AG04449 (cell line): ENCODE results near the gene HOXB1.

Experiments used
- CTCF ChIA-PET: fragments of 350-600 bp; formaldehyde crosslinking; extraction: SDS; loops from one replicate; lab custom pipeline; 2021; ENCODE audit warnings: antibody characterized with exemption; lab: Yijun Ruan, JAX
- POLR2A ChIA-PET: fragments of 400-600, 350-600 bp; formaldehyde crosslinking; extraction: SDS; loops from one replicate; lab custom pipeline; 2020; ENCODE audit warnings: antibody characterized with exemption, inconsistent platforms; lab: Yijun Ruan, JAX
- DNase-seq: peaks from one replicate; pipeline ENCODE4 v3.0.0-alpha.2; 2010; ENCODE audit warnings: low read depth, low spot score
- H3K4me3 ChIP-seq: 2 replicates; pipeline ENCODE4 v1.5.1; 2011; ENCODE audit warnings: low read depth, mild to moderate bottlenecking, control low read depth, low read length
- TF ChIP-seq, protein P1 (sequence below): IDR thresholded peaks from one replicate; pipeline ENCODE4 v1.5.1; 2011; ENCODE audit warnings: mild to moderate bottlenecking, moderate library complexity, low read length, control low read depth, inconsistent platforms; ENCODE audit not compliant: insufficient read depth; ENCODE audit errors: missing control alignments

The HOXB1 gene

DNA sequence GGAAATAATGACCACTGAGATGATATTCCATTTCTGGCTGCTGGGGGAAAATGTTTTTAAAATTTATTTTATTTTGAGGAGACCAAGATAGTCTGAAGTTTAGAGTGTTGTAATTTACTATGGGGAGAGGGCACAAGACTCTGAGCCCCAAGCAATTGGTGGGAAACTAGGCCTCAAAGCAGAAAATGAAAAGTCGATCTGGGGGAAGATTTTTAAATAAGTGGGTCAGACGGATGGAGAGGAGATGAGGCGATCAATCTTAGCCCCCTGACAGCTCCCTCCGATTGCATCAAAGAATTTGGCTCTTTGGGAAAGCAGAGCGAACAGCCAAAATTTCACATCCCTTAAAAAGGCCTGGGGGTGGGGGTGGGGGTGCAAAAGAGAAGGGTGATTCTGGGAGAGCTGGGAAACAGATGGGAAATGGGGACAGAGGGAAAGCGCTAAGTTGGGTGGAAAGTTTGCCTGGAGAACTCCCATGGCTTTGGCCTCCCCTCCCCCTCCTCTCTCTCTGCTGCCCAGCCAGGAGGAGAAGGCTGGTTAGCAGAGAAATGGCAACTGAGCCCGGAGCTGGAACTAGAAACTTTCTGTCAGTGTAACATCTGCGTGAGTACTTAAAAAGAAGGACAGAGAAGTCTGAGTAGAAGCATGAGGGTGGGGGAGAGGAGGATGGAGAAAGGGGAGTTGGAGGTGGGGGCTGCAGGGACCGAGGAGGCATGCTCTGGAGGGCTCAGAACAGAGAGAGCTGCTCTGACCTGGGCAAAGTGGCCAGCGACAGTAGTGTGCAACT lies 15.5 kb upstream of the HOXB1 start:
- TF ChIP-seq, protein P1, sequence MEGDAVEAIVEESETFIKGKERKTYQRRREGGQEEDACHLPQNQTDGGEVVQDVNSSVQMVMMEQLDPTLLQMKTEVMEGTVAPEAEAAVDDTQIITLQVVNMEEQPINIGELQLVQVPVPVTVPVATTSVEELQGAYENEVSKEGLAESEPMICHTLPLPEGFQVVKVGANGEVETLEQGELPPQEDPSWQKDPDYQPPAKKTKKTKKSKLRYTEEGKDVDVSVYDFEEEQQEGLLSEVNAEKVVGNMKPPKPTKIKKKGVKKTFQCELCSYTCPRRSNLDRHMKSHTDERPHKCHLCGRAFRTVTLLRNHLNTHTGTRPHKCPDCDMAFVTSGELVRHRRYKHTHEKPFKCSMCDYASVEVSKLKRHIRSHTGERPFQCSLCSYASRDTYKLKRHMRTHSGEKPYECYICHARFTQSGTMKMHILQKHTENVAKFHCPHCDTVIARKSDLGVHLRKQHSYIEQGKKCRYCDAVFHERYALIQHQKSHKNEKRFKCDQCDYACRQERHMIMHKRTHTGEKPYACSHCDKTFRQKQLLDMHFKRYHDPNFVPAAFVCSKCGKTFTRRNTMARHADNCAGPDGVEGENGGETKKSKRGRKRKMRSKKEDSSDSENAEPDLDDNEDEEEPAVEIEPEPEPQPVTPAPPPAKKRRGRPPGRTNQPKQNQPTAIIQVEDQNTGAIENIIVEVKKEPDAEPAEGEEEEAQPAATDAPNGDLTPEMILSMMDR: no peak
- ChIA-PET CTCF (interaction anchor here (0.9 to 1.9 kb wide), 11 partner anchors 10 to 195 kb away, joined by 3 to 10 read pairs (median 3); no protein-coding TSS in a partner anchor), POLR2A (interaction anchor here (0.7 to 2.5 kb wide), 12 partner anchors 10 to 63 kb away, joined by 3 to 14 read pairs (median 4); partner anchors contain the start of gene HOXB5)
- H3K4me3 ChIP-seq: peak overlapping the region; percentile 42
- no peak for DNase-seq

DNA sequence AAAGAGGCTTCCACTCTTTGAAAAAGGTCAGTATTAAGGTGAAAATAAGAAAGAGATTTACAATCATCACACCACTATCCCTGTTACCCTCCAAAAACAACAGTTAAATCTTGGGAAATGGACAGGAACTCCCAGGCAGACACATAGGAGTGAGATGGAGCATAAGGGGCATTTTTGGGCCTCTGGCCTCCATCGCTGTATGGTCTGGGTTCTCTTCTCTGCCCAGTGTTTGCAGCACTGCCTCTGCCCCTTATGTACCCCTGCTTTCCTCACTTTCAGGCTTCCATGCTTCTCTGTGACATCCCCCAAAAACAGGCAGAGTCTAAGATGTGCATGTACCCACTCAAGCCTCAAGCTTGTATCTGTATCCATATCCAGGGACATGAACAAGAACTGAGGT lies 14.7 kb upstream of the HOXB1 start:
- POLR2A ChIA-PET: interaction anchor here (1.0 to 2.5 kb wide), 3 partner anchors 25 to 62 kb away, joined by 3 to 14 read pairs (median 3); partner anchors contain the start of gene HOXB5
- H3K4me3 ChIP-seq: peak overlapping the region; percentile 84
- no peak for DNase-seq
- TF ChIP-seq, protein P1: no peak
- CTCF ChIA-PET: interaction anchor here (1.1 to 1.2 kb wide), 2 partner anchors 43 to 73 kb away, joined by 3 read pairs; no protein-coding TSS in a partner anchor

DNA sequence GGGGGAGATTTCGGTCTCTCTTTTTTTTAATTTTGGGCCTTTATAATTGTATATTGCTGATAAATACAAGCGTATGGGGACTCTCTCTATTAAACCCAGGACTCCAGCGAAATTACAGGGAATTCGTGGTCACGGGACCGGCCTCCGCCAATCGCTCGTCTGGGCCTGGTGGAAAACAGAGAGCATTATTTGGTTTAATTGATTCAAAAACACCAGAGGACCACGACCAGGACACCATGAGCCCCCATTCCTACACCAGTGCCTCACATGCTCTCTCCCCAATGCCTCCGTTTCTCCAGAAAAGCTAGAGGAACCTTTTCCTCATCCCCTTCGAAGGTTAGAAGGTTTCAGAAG lies 14.2 kb upstream of the HOXB1 start, which contains the start of gene HOXB2:
TSS of gene HOXB2 (minus strand) at position 88 of the 354 bp plus-strand sequence. CDS start 198 bp downstream, outside the sequence.
- CTCF ChIA-PET: no interaction called here
- TF ChIP-seq, protein P1: no peak
- DNase-seq: no peak

DNA sequence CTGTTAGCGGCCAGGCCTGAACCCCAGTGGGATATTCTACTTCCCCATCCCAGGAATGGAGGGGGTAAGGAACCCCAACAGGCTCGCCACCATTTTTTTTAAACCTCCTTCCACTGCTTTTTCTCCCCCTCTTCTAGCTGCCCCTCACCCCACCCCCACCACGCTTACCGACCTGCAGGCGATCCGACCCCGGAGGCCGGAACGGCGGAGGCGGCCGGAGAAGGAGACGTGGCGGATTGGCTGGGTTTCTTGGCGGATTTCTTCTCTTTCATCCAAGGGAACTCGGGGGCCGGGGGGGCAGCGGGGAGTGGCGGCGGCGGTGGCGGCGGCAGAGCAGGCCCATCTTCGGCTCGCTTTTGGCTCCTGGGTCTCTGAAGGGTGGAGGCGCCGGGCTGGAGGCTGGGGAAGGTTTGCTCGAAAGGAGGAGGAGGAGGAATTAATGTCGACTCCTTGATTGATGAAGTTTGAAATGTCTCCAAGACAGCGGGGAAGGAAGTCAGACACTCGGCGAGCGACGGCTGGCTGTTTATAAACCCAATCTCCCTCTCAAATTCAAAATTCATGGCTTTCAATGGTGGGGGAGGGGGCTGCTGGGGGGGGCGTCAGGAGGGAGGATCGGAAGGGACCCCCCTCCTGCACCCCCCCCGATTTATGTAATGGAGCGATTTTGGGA lies 13.7 kb upstream of the HOXB1 start:
- TF ChIP-seq, protein P1: no peak
- CTCF ChIA-PET: interaction anchor here (0.7 to 1.9 kb wide), 2 partner anchors 166 to 193 kb away, joined by 3 to 6 read pairs; no protein-coding TSS in a partner anchor
- peak overlapping the region; percentile 84 for H3K4me3 ChIP-seq
- no peak for DNase-seq
- POLR2A ChIA-PET: interaction anchor here (0.6 to 6.4 kb wide), 6 partner anchors 13 to 59 kb away, joined by 3 to 57 read pairs (median 6); partner anchors contain the start of gene HOXB5

More for the DNA sequence above, 14.2 kb upstream of the HOXB1 start, which contains the start of gene HOXB2:
- POLR2A ChIA-PET: no interaction called here
- H3K4me3 ChIP-seq: peak within 1 kb of the TSS; percentile 84

DNA sequence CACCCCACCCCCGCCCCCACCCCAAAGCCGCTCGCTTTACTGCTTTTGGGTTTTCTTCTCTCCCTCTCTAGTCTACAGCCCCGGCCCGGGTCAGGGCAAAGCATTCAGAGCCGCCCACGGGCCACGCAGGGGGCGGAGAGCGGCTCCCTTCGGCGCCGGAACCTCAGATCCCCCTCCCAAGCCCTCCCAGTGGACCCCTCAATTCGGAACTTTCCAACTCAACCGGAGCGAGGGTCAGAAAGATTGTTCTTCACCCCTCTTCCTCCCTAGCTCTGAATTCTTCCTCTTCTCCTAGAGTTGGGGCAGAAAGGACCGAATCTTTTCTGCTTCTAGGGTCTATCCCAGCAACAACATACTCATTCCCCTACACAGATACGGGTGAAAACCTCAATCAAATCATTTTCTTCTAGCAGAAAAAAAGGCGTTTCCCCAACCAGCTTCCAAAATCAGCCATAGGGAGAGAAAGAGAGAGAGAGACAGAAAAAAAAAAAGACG lies 13.1 kb upstream of the HOXB1 start:
- CTCF ChIA-PET: interaction anchor here (0.7 to 1.9 kb wide), 2 partner anchors 166 to 193 kb away, joined by 3 to 6 read pairs; no protein-coding TSS in a partner anchor
- POLR2A ChIA-PET: interaction anchor here (1.0 to 6.4 kb wide), 5 partner anchors 13 to 59 kb away, joined by 3 to 57 read pairs (median 8); partner anchors contain the start of gene HOXB5
- DNase-seq: no peak
- H3K4me3 ChIP-seq: peak overlapping the region; percentile 84
- TF ChIP-seq, protein P1: no peak
